ENCODE measurements around the gene SUN2. TPM values are rescaled to one million over a fixed set of nuclear protein-coding genes. Genes with fewer than 3 reads are reported as not detected.

SUN2 gene
- 117 and 146 TPM in 2 replicates for total RNA-seq

GRCh38 chr22:38755911-38756532 is at the start of gene SUN2:
Gene SUN2, minus strand, starts transcription at chr22:38755998. Its CDS starts 3,370 bp downstream, at chr22:38752628.

DNA sequence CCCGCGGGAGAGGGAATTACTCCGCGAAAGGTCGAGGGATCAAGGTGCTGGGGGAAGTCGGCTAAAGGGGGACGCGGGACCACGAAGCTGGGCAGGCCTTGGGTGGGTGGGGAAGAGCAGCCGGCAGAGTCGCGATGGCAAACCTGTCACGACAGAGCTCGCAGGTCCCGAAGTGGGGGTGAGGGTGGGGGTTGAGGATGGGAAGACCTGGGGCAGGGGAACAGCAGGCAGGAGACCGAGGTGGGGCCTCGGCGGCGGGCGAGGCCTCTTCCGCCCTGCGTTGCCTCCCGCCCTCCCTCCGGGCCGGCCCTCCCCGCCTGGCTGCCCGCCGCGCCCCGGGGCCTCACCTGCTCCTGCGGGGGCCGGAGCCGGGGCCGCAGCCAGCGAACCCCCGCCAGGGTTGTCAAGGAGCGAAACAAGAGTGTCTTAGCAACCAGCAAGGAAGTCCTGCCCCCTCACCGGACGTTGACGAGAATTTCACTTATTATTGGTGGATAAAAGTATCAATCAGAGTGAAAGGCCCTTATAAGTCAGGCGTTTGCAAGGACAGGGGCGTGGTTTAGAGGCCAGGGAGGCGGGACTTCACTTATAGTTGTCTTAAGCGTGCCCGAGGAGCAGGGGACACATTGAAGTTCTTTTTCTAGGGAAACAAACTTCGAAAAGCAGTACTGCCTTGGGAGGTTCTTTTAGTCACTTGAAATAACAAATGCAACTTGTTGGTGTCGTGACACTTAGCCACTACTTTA is 38.1 kb upstream of the SUN2 start, which contains the start of gene DNAL4:
Gene DNAL4 (minus strand): TSS at position 423 of the 746 bp plus-strand sequence. CDS start 11,412 bp downstream, outside the sequence.

GRCh38 chr22:38705235-38706100 is 50.3 kb downstream of the SUN2 start, which contains the start of gene GTPBP1:
Gene GTPBP1, plus strand, starts transcription at chr22:38705944. Its CDS starts 12 bp downstream, at chr22:38705956.

DNA sequence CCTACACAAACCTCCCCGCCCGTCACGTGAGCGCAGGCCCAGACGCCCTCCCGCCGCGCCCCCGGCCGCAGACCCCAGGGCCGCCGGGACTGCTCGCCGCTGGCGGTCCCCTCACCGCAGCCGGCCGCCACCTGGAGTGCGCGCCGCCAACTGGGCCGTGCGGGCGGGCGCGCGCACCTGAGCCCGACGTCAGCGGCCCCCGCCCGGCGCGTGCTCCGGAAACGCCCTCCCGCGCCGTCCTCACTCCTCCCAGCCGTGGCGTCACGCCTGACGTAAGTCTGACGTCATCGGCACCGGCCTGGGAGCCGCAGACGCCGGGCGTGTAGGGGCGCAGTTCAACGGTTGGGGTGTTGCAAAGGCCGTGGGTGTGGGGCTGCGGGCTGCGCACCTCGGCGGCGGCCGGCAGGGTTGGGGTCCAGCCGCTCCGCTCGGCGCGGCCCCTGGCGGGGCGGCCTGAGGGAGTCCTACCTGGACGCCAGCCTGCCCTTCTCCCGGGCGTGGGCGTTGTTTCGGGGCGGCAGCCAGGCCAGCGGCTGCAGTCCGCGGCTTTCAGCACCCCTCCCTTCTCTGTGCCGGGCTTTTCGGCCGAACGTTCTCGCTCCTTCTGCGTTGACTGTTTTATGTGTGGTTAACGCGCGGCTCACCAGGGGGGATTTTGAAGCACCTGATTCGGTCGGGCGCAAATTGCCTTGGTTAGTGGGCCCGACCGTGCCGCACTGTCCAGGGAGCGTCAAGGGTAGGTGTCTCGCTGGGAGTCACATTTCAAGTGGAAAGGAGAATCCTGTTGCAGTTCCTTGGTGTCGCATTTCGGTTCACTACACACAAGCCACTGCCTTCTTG is 54.8 kb downstream of the SUN2 start, which contains the start of gene JOSD1:
Gene JOSD1 (minus strand): TSS at position 155 of the 840 bp plus-strand sequence. CDS start 956 bp downstream, outside the sequence.

Other genes starting within 250 kb of the SUN2 start
- gene DDX17, start 249.7 kb downstream of the SUN2 start, total RNA-seq: 385 and 404 TPM in 2 replicates
- gene DMC1, start 185.8 kb downstream of the SUN2 start, total RNA-seq: 3.2 and 3.4 TPM in 2 replicates
- 1.1 and 1.8 TPM in 2 replicates for gene FAM227A, start 99.6 kb downstream of the SUN2 start, total RNA-seq
- 19.2 and 20.9 TPM in 2 replicates for gene CBY1, start 99.4 kb downstream of the SUN2 start, total RNA-seq
- gene TOMM22, start 74.0 kb downstream of the SUN2 start, total RNA-seq: 51.5 and 55.1 TPM in 2 replicates
- 66.4 and 66.5 TPM in 2 replicates for gene JOSD1, start 55.1 kb downstream of the SUN2 start, total RNA-seq
- 38.2 and 41.9 TPM in 2 replicates for gene GTPBP1, start 50.1 kb downstream of the SUN2 start, total RNA-seq
- 14.9 and 15.4 TPM in 2 replicates for gene DNAL4, start 38.1 kb upstream of the SUN2 start, total RNA-seq
- 0.79 and 1.1 TPM in 2 replicates for gene NPTXR, start 88.0 kb upstream of the SUN2 start, total RNA-seq
- gene CBX6, start 116.2 kb upstream of the SUN2 start, total RNA-seq: 57.9 and 60.9 TPM in 2 replicates
- gene APOBEC3A, start 201.6 kb upstream of the SUN2 start, total RNA-seq: not detected in 2 replicates
- 5.0 and 5.2 TPM in 2 replicates for gene APOBEC3B, start 226.3 kb upstream of the SUN2 start, total RNA-seq